ENCODE measurements around the gene RHBDL1.

The RHBDL1 gene

GRCh38 chr16:658679-659571 lies 16.5 kb upstream of the RHBDL1 start:
- DNase-seq: no peak

GRCh38 chr16:659618-660017 lies 15.9 kb upstream of the RHBDL1 start:
- no peak for DNase-seq

DNA sequence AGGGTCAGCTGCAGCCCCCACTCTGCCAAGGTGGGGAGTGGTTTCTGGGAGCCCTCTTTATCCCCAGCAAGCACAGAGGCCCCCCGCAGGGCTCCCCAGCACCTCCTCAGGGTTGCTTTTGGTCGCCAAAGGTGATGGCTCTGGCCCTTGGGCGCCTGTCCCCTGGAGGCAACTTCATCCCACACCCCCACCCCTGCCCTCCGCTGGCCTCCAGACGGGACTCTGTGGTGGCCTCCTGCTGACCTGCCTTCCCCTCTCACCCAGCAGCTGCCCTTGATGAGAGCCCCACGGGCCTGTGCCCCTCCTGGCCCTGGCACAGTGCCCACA lies 15.4 kb upstream of the RHBDL1 start:
- DNase-seq: no peak

DNA sequence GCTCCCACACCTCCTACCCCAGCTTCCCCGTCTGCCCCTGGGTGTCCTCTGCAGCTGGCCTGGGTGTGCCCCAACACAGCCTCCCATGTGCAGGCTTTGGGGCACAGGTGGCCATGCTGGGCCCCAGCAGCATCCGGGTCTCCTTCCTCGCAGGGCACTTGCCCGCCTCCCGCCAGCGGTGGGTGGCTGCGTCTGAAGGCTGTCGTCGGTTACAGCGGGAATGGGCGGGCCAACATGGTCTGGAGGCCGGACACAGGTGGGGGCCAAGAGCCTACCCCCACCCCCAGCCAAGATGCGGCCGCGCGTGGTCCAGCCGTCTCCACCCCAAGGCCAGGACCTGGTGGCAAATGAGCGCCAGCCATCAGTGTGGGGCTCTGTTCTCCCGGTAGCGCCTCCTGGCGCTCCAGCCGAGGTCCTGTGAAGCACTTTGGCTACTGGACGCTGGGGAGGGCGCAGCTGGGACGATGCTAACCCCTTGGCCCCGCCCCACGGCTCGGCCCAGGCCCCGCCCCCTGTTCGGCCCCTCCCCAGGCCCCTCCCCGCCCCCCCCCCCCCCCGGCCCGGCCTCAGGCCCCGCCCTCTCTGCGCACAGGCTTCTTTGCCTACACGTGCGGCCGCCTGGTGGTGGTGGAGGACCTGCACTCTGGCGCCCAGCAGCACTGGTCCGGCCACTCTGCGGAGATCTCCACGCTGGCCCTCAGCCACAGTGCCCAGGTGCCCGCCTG lies 14.8 kb upstream of the RHBDL1 start:
- DNase-seq: peak; percentile 75

DNA sequence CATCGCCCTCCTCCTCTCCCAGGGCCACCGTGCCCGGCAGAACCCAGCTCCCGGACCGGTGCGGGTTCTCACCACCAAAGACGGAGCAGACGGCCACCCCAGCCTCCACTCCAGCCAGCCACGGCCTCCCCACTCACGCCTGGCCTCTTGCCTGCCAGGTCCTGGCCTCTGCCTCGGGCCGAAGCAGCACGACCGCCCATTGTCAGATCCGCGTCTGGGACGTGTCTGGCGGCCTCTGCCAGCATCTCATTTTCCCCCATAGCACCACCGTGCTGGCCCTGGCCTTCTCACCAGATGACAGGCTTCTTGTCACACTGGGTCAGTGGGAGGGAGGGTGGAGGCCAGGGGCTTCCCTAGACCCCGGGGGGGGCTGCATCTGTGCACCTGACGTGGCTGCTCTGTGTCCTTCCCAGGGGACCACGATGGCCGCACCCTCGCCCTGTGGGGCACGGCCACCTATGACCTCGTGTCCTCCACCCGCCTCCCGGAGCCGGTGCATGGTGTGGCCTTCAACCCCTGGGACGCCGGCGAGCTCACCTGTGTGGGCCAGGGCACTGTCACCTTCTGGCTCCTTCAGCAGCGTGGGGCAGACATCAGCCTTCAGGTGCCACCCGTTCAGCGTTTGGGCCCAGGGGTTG lies 14.2 kb upstream of the RHBDL1 start:
- DNase-seq: no peak

GRCh38 chr16:662095-662494 lies 13.4 kb upstream of the RHBDL1 start:
- DNase-seq: no peak

DNA sequence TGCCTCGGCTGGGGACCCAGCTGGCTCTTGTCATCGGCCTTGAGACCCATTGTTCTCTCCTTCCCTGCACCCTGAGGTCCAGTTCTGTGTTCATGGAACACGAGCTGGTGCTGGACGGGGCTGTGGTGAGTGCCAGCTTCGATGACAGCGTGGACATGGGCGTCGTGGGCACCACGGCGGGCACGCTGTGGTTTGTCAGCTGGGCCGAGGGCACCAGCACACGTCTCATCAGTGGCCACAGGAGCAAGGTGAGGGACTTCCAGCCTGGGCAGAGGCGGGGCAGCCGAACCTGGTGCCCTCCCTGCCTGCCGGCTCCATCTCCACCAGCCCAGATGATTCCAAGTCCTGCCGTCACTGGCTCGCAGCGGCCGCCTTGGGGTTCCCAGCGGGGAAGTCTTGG lies 12.9 kb upstream of the RHBDL1 start:
- no peak for DNase-seq

DNA sequence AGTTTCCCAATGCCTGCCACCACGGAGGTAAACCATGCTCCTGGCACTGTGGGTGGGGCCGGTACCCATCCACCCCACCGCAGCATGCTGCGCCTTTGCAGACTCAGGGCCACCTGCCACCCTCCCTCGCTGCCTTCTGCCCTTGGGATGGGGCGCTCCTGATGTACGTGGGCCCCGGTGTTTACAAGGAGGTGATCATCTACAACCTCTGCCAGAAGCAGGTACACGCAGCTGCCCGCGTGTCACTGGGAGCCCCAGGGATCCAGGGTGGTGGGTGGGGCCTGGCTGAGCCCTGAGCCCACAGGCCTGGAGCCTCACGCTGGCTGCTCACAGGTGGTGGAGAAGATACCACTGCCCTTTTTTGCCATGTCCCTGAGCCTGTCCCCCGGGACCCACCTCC lies 8.9 kb upstream of the RHBDL1 start:
- DNase-seq: no peak

DNA sequence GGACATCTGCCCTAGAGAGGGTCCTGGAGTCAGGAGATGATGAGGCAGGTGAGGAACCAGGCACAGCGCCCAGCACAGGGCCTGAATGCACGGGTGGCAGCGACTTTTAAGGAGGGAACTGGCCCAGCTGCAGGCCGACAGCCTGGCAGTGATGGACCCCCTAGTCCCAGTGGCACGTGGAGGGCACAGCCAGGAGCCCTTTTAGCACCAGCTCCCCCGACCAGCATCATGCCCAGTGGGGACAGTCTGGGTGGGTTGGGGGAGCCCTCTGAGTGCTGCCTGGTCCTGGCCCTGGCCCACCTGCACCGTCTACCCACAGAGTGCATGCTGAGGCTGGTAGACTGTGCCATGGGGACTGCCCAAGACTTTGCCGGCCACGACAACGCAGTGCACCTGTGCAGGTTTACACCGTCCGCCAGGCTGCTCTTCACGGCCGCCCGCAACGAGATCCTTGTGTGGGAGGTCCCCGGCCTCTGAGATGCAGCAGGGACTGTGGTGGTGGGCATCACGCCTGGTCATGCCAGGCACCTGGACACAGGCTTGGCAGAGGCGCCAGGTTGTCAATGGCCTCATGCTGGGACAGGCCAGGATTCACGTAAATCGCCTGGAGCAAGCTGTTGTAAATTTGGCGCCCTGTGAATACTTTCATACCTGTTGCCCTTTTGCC lies 8.2 kb upstream of the RHBDL1 start:
- no peak for DNase-seq

GRCh38 chr16:667780-668518 lies 7.5 kb upstream of the RHBDL1 start, which contains the start of gene RHOT2:
RHOT2 (plus strand) TSS chr16:668132; CDS start chr16:668200, 68 bp downstream.
- peak; percentile 85 for DNase-seq

DNA sequence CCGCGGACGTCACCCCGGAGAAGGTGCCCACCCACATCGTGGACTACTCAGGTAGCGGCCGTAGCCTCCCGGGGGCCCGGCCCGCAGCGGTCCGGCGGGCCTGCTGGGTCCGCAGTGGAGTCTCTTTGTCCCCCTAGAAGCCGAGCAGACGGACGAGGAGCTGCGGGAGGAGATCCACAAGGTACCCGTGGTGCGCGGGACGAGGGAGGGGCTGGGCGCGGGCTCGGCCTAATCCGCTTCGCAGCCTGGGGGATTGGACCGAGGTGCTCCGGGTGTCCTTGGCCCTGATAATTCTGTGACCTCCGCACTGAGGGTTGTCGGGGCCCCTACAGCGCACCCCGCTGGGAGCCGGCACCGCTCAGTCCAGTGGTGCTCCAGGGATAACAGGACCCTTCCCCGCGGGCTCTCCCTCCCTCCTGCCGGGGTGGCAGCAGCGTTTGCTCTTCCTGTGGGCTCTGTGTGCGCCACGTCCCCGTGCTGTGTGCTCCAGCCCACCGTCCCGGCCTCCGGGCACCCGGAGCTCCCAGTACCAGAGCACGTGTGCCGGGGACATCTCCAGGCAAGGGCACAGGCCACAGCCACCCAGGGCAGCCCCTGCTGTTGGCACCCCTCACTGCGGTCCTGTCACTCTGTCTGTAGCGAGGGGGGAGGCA lies 6.8 kb upstream of the RHBDL1 start:
- DNase-seq: no peak

GRCh38 chr16:669666-670065 lies 5.8 kb upstream of the RHBDL1 start:
- DNase-seq: no peak

DNA sequence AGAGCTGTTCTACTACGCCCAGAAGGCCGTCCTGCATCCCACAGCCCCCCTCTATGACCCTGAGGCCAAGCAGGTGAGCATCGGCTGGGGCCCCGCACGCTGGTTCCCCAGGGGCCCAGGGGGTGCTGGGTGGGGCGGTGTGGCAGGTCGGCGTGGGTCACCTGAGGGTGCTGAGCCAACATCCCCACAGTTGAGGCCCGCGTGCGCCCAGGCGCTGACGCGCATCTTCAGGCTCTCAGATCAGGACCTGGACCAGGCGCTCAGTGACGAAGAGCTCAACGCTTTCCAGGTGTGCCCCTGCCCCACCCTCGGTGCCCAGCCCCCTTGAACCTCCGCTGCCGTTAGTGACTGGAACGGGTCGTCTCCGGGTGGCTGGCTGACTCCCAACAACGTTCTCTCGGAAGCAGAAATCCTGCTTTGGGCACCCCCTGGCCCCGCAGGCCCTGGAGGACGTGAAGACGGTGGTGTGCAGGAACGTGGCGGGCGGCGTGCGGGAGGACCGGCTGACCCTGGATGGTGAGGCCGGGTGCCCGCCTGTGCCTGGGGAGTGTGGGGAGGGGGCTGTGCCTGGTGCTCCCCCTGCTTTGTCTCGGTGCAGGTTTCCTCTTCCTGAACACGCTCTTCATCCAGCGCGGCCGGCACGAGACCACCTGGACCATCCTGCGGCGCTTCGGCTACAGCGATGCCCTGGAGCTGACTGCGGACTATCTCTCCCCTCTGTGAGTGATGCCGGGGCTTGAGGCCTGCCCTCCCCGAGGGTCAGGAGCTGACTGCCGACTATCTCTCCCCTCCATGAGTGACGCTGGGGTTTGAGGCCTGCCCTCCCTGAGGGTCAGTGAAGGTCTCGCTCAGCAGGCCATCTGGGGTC lies 4.8 kb upstream of the RHBDL1 start:
- no peak for DNase-seq

DNA sequence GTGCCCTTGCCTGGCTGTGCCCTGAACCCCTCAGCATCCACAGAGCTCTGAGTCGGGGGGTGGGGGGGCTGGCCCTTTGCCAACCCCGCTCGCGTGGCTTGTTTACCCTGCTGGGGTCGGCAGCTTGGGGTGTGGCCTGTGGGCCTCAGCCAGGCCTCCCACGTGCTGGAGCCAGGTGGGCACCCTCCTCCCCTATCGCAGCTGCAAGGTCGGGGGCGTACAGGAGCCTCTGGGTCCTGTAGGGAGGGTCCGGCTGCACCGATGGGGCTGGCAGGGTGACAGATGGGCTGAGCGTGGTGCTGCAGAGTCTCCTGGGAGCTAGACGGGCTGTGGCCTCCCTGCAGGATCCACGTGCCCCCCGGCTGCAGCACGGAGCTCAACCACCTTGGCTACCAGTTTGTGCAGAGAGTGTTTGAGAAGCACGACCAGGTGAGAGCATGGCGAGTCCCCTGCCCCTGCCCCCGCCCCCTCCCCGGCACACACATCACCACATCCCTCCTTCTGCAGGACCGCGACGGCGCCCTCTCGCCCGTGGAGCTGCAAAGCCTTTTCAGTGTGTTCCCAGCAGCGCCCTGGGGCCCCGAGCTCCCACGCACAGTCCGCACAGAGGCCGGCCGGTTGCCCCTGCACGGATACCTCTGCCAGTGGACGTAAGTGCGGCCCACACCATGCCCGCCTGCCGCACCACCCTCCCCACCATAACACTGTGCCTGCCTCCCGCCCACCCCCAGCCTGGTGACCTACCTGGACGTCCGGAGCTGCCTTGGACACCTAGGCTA lies 3.9 kb upstream of the RHBDL1 start:
- DNase-seq: no peak

- no peak for DNase-seq
Observed at GRCh38 chr16:672371-672770, 3.1 kb upstream of the RHBDL1 start.

GRCh38 chr16:672851-673250 lies 2.6 kb upstream of the RHBDL1 start:
- no peak for DNase-seq

DNA sequence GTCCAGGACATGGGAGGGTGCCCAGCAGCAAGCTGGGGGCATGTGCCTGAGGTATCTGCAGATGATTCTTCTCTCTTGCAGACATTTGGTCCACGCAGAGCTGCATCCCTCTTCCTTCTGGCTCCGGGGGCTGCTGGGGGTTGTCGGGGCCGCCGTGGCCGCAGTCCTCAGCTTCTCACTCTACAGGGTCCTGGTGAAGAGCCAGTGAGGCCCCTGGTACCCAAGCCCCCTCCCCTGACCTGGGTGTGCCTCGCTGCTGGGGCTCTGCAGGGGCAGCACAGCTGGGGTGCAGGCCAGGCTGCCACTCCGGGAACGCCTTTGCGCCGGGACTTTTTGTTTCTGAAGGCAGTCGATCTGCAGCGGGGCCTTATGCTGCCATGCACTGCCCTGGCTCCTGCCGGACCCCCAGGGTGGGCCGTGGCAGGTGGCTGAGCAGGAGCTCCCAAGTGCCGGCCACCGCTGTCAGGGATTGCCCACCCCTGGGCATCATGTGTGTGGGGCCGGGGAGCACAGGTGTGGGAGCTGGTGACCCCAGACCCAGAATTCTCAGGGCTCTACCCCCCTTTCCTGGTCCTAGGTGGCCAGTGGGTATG lies 2.0 kb upstream of the RHBDL1 start:
- no peak for DNase-seq

DNA sequence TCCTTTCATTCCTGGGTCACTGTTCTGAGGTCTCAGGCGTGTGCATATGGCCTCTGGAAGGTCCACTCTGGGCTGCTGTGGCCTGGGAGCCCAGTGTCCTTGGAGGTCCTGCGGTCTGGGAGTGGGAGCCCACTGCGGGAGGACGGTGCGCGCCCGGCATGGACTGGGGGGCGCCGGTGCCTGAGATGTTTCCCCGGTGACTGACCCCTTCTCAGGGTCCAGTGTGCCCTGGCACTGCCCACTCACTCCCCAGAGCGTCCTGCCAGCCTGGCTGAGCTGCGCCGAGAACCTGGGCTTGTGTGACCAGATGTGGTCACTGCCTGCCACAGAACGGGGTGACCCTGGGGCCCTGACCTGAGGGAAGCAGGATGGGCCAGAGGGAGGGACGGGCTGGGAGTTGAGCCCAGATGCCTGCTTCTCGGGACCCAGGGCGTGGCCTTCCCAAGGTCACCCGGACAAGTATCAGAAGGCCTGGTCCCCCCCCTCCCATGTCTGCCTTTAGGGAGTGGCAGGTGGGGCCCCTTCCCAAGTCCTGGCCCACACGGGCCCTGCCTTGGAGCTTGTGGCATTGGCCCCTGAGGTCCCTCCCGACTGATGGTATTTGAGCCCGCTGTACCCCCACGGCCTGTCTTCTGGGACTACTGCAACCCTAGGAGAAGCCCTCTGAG lies 1.1 kb upstream of the RHBDL1 start:
- no peak for DNase-seq

DNA sequence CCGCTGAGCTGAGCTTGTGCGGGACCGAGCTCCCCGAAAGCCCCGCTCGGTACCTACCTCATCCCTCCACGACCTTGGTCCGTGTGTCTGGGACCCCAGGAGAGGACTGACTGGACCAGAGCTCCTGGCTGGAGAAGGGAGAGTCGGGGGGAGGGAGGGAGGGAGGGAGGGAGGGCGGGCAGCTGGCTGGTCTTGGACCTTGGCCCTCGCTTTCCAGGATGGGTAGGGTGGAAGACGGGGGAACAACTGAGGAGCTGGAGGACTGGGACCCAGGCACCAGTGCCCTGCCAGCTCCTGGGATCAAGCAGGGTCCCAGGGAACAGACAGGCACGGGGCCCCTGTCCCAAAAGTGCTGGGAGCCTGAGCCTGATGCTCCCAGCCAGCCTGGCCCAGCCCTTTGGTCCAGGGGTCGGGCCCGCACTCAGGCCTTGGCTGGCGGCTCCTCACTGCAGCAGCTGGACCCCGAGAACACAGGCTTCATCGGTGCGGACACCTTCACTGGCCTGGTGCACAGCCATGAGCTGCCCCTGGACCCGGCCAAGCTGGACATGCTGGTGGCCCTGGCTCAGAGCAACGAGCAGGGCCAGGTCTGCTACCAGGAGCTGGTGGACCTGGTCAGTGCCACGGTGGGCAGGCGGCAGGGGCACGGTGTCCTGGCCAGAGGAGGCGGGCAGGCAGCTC lies 553 bp downstream of the RHBDL1 start:
- DNase-seq: no peak
